Omental fat pad (tissue), 4 donors: ENCODE measurements around the gene NSG1. TPM values are rescaled to one million over a fixed set of nuclear protein-coding genes. Genes with fewer than 3 reads are reported as not detected.

Source experiments
- ATAC-seq: fragments of 150-250 bp; one replicate; pipeline ENCODE4 v1.9.1; 2016; ENCODE audit warnings: mild to moderate bottlenecking, moderate library complexity; ENCODE audit not compliant: low FRiP score
- DNase-seq: peaks from one replicate; pipeline ENCODE4 v3.0.0-alpha.2; 2019; ENCODE audit warnings: low spot score
- total RNA-seq, 4 donors: library from RNA; depleted of rRNA; stranded (reverse); fragments of >200 nt; gene quantifications; one replicate each; pipeline ENCODE4 v1.1.0, GENCODE V29; 2016
- TF ChIP-seq, protein P1 (sequence below), 3 donors: fragments of 450-650 bp; IDR thresholded peaks; one replicate each; pipeline ENCODE4 v1.5.1; 2016 to 2017; ENCODE audit warnings: antibody characterized with exemption in 3 of 3, mild to moderate bottlenecking in 3 of 3, moderate library complexity in 2 of 3

NSG1 gene
- total RNA-seq, 4 donors from 2014 or later: 1.6 to 15.3 (median 6.3) TPM

DNA sequence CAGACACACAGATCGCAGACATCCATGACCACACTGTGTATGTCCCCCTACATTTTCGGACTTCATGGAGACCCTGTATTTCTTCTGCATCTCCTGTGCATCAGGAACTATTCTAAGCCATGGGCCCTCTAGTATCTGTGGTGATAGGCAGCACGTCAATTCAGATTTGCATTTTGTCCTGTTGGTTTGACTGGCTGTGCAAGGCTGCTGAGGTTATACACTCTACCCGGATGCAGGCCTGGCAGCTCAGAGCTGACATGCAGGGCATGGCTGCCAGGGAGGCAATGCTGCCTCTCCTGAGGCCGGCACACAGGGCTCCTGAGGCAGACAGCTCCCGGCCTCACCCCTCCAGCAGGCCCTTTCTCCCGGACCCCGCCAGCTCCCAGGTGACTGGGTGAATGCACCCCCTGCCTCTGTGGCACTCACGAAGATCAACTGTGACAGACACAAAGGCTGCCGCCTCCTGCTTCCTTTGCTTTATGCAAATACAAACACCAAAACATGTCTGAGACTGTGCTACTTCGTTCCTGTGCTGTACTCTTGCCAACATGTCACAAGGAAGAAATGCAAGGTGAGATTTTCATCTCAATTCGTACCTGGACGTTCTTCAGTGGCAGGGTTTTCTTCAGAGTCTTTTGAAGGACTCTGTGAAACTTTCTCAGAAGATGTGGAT is 51.0 kb downstream of the NSG1 start:
- no peak for ATAC-seq
- DNase-seq: no peak
- TF ChIP-seq, protein P1, sequence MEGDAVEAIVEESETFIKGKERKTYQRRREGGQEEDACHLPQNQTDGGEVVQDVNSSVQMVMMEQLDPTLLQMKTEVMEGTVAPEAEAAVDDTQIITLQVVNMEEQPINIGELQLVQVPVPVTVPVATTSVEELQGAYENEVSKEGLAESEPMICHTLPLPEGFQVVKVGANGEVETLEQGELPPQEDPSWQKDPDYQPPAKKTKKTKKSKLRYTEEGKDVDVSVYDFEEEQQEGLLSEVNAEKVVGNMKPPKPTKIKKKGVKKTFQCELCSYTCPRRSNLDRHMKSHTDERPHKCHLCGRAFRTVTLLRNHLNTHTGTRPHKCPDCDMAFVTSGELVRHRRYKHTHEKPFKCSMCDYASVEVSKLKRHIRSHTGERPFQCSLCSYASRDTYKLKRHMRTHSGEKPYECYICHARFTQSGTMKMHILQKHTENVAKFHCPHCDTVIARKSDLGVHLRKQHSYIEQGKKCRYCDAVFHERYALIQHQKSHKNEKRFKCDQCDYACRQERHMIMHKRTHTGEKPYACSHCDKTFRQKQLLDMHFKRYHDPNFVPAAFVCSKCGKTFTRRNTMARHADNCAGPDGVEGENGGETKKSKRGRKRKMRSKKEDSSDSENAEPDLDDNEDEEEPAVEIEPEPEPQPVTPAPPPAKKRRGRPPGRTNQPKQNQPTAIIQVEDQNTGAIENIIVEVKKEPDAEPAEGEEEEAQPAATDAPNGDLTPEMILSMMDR (IDR thresholded peaks at IDR 0.05): no peak

DNA sequence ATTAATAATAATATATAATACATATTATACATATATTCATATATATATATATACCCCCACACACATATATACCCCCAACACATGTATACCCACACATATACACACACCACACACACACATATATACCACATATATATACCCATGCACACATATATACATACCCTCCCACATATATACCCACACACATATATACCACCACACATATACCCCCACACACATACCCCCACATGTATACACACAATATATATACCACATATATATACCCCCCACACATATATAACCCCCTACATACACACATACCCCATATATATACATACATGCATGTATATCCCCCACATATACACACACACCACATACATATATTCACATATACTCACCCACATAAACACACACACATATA is 52.0 kb downstream of the NSG1 start:
- TF ChIP-seq, protein P1 (IDR thresholded peaks at IDR 0.05): no peak
- DNase-seq (no peak), ATAC-seq (no peak)

DNA sequence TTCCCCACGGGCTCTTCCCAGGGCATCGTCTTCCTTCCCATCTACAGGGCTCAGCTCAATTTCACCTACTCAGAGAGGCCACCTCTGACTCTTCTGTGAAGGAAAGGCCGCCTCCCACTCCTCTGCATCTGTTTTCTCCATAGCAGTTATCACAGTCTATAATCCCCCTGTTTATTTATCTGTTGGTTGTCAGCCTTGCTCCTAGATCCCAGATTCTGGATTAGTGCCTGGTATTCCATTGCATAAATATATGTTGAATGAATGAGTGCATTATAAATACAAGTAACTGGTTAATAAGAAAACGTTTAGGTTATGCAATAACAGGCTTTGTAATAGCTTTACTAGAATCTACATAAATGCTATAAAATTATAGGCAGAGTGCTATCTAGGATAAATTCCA is 52.9 kb downstream of the NSG1 start:
- TF ChIP-seq, protein P1 (IDR thresholded peaks at IDR 0.05): no peak
- DNase-seq (no peak), ATAC-seq (no peak)

DNA sequence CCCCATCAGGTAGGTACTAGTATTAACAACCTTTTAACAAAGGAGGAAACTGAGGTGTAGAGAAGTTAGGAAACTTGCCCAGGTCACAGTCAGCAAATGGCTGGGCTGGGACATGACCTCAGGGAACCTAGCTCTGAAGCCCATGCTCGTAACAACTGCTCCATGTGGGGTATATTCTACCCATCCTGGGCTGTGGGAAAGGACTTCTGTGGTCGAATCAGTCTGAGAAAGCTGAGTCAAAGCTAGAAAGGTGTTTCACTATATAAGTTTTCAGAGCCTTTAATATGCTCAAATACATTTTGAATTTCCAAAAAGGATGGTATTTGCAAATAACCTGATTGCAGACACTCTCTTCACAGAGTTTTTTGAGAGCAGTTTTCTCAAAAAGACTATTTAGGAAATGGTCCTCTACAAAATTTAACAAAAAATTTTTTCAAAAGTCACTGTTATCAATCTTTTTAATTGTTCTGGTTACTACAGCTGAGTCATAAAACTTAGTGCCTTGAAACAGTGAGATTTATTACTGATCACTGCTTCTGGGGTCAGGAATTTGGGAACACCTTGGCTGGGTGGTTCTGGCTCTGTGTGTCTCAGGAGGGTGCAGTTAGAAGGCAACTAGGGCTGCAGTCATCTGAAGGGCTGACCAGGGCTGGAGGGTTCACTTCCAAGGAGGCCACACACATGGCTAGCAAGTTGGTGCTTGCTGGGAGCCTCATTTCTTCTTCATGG is 53.6 kb downstream of the NSG1 start:
- TF ChIP-seq, protein P1 (IDR thresholded peaks at IDR 0.05): no peak
- DNase-seq: no peak
- ATAC-seq: no peak

DNA sequence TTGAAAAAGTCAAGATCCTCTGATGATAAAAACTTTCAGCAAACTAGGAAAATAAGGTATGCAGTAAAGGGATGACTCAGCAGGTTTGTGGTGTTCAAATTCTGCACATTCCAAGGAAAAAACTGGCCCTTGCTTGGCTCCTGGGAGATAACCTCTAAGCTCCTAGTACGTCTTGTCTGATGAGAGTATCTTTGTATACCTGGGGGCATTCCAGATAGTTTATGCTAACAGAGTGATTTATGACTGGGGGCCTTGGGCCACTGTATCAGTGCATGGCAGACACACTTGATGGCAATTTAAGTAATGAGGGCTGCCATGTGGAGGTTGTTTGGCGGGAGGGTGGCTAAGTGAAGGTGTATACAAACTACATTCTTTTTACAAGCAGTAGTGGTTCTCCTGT is 56.9 kb downstream of the NSG1 start:
- no peak for DNase-seq
- TF ChIP-seq, protein P1 (IDR thresholded peaks at IDR 0.05): no peak
- ATAC-seq: no peak

DNA sequence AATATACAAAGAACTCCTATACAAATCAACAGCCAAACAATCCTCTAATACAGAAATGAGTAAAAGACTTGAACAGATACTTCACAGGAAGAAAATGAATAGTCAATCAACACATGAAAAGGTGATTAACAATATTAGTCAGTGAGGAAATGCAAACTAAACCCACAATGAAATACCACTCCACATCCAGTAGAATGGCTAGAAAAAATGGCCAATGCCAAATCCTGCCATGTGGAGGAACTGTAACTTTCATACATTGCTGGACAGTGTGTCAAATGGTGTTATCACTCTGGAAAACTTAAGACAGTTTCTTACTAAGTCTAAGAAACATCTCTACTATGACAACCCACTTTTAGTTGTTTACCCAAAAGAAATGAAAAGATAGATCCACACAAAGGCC is 59.5 kb downstream of the NSG1 start:
- no peak for DNase-seq
- TF ChIP-seq, protein P1 (IDR thresholded peaks at IDR 0.05): no peak
- no peak for ATAC-seq
